ENCODE results near the gene ID4.

Gene ID4

DNA sequence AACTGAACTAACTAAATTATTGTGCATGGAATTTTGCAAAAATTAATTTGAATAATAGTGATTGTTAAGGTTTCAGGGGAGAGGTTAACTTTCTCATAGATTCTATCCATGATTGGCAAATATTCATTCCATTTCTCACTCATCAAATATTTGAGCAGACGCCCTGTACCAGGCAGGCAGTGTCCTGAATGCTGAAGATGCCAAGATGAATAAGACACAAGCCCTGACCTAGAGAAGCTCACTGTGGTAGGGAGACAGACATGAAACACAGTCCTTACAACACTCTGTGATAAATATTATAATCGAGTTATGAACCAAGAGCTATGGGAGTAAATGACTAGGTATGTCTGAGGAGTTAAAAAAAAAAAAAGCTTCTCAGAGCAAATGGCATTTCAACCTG lies 18.4 kb upstream of the ID4 start:
- TF ChIP-seq, protein P1, sequence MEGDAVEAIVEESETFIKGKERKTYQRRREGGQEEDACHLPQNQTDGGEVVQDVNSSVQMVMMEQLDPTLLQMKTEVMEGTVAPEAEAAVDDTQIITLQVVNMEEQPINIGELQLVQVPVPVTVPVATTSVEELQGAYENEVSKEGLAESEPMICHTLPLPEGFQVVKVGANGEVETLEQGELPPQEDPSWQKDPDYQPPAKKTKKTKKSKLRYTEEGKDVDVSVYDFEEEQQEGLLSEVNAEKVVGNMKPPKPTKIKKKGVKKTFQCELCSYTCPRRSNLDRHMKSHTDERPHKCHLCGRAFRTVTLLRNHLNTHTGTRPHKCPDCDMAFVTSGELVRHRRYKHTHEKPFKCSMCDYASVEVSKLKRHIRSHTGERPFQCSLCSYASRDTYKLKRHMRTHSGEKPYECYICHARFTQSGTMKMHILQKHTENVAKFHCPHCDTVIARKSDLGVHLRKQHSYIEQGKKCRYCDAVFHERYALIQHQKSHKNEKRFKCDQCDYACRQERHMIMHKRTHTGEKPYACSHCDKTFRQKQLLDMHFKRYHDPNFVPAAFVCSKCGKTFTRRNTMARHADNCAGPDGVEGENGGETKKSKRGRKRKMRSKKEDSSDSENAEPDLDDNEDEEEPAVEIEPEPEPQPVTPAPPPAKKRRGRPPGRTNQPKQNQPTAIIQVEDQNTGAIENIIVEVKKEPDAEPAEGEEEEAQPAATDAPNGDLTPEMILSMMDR (IDR thresholded peaks at IDR 0.05) = no peak

DNA sequence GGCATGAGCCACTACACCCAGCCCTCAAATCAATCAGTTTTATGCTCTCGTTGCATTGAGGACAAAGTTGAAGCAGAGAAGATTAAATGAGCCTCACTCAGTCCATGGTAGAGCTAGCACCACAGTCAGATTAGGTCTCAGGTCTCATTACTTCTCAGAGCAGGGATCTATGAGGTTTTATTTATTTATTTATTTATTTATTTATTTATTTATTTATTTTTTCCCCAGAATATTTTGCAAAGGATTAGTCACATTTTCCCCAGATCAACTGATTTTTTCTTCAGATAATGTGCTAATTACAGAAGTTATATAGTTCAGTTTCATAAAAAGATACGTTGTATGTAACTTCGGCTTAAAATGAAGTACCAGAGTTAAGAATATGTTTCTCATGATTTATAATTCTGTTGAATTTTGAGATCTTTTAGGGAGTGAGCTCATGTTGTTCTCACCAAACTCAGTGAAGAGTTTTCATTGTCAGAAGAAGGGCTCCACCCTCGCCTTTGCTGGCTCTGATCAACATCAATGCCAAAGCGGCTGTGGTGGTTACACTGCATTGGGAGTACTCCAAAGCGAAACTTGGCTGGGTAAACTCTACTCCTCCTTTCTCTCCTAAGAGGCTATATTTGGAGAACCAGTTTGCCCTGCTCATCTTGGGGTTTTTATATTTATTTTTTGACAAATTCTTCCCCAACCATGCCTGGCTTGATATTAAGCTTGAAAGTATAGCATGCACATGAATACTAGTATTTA lies 12.9 kb upstream of the ID4 start:
- TF ChIP-seq, protein P1 (IDR thresholded peaks at IDR 0.05) = no peak

DNA sequence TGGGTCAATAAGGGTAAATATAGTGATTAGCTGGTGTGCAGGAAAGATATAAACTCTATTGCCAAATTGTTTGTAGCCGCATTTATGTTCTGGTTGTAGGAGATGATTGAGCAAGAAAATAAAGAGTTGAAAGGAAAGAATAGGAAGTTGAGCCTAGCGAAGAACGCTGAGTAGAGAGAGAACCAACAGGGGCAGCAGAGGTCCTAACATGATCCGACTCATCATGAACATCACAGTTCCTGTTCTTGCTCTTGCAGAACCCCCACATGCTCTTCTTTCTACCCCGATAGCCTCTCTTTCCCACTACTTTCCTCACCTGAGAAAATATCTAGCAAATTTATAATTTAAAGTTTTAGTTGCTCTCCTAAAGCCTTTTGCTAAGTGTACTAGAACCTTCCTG lies 9.9 kb upstream of the ID4 start:
- TF ChIP-seq, protein P1 (IDR thresholded peaks at IDR 0.05) = no peak

DNA sequence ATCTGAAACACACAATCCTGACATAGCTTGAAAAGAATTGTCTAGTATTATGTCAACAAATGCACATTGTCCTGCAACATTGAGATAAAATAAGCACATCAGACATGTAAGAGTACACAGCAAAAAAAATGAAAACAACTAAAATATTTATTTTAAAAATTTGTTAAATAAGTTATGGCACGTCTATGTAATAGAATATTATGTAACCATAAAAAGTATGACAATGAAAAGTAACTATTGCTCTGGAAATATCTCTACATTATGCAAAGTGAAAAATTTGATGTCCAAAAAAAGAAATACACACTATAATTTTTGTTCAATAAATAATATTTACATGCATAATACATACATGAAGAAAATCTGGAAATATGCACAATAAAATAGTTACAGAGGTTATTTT lies 9.3 kb upstream of the ID4 start:
- TF ChIP-seq, protein P1 (IDR thresholded peaks at IDR 0.05) = no peak

DNA sequence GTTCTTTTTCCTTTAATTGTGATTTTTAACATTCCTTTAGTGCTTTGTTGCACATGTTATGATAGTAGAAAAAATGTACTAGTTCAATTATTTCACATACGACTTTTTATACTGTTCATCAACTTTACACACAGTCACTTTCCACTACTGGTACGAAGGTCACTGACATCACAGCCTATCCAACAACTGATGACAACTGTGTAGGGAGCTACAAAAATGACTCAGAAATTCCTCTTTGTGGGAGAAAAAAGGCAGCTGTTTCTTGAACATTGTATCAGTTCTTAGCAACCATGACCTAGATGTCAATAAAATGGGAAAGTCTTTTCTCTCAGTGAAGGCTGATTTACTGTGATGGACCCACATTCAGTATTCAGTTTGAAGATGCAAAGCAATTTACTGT lies 7.0 kb upstream of the ID4 start:
- TF ChIP-seq, protein P1 (IDR thresholded peaks at IDR 0.05) = no peak

DNA sequence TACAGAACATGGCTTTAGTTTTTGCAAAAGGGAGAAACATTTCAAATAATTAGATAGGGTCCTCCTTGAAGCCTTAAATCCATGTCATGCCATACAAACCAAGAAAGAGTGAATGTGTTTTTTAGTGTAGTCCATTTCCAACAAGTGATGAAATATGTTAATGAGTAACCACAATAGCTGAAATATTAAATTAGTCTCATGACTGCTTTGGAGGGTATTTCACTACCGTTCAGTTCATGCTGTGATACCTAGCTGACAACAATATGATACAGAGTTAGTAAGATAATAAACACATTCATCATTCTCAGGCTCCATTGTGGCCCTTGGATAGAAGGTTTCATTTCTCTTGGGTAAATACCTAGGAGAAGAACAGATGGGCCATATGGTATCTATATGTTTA lies 5.8 kb upstream of the ID4 start:
- TF ChIP-seq, protein P1 (IDR thresholded peaks at IDR 0.05) = no peak

DNA sequence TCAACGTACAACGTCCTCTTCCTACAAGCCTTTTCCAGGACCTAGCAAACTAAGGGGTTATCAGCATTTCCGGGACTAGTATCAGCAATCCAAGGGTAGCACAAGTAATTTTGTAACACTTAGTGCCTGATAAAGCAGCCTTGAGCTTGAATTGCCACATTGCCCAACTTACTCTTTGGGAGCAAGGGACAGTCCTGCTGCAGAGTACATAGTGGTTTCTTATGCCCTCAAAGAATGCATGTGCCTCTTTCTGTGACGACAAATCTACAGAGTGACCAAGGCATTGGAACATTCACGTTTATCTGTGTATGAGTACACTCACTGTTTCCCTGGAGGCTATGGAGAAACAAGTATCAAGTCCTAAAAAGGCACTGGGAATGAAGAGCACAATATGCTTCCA lies 3.2 kb upstream of the ID4 start:
- TF ChIP-seq, protein P1 (IDR thresholded peaks at IDR 0.05) = no peak

DNA sequence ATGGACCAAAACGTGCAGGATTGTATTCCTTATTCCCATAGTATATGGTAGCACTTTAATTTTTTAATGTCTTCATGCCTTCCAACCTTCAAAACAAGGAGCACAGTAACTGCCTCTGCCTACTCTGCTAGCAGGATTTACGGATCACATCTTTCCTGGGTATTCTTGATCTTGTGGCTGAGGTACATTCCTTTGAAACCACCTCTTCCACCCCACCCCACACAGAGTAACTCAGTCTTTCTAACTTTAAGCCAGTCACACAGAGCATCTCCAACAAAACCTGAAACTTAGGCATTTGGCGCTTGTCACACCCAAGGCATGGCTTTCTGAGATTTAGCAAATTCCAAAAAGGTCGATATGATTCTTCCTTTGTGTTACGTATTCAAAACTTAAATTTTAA lies 2.3 kb upstream of the ID4 start:
- TF ChIP-seq, protein P1 (IDR thresholded peaks at IDR 0.05) = no peak

All from LNCAP (cell line).